ENCODE data around the gene MRPL52.

Gene MRPL52

GRCh38 chr14:22872033-22872832, 42.5 kb downstream of the MRPL52 start:
- CTCF ChIA-PET = interaction anchor here (0.7 to 7.9 kb wide), 44 partner anchors 8 to 480 kb away, joined by 3 to 196 read pairs (median 5); partner anchors contain the start of genes ABHD4, AJUBA, DAD1 and OXA1L
- POLR2A ChIA-PET = no interaction called here
- TF ChIP-seq, protein P1, sequence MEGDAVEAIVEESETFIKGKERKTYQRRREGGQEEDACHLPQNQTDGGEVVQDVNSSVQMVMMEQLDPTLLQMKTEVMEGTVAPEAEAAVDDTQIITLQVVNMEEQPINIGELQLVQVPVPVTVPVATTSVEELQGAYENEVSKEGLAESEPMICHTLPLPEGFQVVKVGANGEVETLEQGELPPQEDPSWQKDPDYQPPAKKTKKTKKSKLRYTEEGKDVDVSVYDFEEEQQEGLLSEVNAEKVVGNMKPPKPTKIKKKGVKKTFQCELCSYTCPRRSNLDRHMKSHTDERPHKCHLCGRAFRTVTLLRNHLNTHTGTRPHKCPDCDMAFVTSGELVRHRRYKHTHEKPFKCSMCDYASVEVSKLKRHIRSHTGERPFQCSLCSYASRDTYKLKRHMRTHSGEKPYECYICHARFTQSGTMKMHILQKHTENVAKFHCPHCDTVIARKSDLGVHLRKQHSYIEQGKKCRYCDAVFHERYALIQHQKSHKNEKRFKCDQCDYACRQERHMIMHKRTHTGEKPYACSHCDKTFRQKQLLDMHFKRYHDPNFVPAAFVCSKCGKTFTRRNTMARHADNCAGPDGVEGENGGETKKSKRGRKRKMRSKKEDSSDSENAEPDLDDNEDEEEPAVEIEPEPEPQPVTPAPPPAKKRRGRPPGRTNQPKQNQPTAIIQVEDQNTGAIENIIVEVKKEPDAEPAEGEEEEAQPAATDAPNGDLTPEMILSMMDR (IDR thresholded peaks at IDR 0.05; ENCODE audit: control extremely low read depth, extremely low read depth, low read depth, missing control alignments) = peak; percentile 94
- DNase-seq (ENCODE audit: extremely low spot score) = peak; percentile 80

- DNase-seq (ENCODE audit: extremely low spot score) = no peak
- TF ChIP-seq, protein P1 (IDR thresholded peaks at IDR 0.05; ENCODE audit: control extremely low read depth, extremely low read depth, low read depth, missing control alignments) = no peak
- ChIA-PET CTCF (interaction anchor here (0.7 to 7.9 kb wide), 41 partner anchors 9 to 554 kb away, joined by 3 to 196 read pairs (median 5); partner anchors contain the start of genes ABHD4, DAD1, MRPL52 and PRMT5), POLR2A (no interaction called here)
These were observed 43.3 kb downstream of the MRPL52 start for GRCh38 chr14:22872833-22873520.

DNA sequence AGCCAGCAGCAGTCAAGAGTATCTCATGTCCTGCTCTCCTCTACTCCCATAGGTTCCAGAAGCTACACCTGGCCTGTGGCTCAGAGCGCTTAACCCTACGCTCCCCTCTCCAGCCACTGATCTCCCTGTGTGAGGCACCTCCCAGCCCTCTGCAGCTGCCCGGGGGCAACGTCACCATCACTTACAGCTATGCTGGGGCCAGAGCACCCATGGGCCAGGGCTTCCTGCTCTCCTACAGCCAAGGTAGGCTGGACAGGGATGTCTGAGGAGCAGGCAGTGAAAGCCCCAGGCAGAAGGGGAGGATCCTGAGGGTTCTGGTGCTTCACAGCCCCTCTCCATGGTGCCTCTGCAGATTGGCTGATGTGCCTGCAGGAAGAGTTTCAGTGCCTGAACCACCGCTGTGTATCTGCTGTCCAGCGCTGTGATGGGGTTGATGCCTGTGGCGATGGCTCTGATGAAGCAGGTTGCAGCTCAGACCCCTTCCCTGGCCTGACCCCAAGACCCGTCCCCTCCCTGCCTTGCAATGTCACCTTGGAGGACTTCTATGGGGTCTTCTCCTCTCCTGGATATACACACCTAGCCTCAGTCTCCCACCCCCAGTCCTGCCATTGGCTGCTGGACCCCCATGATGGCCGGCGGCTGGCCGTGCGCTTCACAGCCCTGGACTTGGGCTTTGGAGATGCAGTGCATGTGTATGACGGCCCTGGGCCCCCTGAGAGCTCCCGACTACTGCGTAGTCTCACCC, 45.5 kb downstream of the MRPL52 start:
- CTCF ChIA-PET = interaction anchor here (2.1 to 7.9 kb wide), 2 partner anchors 10 to 25 kb away, joined by 10 to 196 read pairs; partner anchors contain the start of gene REM2
- TF ChIP-seq, protein P1 (IDR thresholded peaks at IDR 0.05; ENCODE audit: control extremely low read depth, extremely low read depth, low read depth, missing control alignments) = no peak
- no peak for DNase-seq (ENCODE audit: extremely low spot score)
- POLR2A ChIA-PET = no interaction called here

GRCh38 chr14:22875748-22876319, 46.1 kb downstream of the MRPL52 start:
- CTCF ChIA-PET = interaction anchor here (1.4 to 7.9 kb wide), 3 partner anchors 9 to 26 kb away, joined by 4 to 196 read pairs (median 10); partner anchors contain the start of gene REM2
- POLR2A ChIA-PET = no interaction called here
- no peak for DNase-seq (ENCODE audit: extremely low spot score)
- TF ChIP-seq, protein P1 (IDR thresholded peaks at IDR 0.05; ENCODE audit: control extremely low read depth, extremely low read depth, low read depth, missing control alignments) = no peak

GRCh38 chr14:22877000-22877501, 47.4 kb downstream of the MRPL52 start:
- no peak for DNase-seq (ENCODE audit: extremely low spot score)
- TF ChIP-seq, protein P1 (IDR thresholded peaks at IDR 0.05; ENCODE audit: control extremely low read depth, extremely low read depth, low read depth, missing control alignments) = no peak
- ChIA-PET CTCF (interaction anchor here (1.4 to 7.9 kb wide), 2 partner anchors 8 to 25 kb away, joined by 4 to 196 read pairs; partner anchors contain the start of gene REM2), POLR2A (no interaction called here)
